ENCODE measurements around the gene INKA2.

The INKA2 gene

DNA sequence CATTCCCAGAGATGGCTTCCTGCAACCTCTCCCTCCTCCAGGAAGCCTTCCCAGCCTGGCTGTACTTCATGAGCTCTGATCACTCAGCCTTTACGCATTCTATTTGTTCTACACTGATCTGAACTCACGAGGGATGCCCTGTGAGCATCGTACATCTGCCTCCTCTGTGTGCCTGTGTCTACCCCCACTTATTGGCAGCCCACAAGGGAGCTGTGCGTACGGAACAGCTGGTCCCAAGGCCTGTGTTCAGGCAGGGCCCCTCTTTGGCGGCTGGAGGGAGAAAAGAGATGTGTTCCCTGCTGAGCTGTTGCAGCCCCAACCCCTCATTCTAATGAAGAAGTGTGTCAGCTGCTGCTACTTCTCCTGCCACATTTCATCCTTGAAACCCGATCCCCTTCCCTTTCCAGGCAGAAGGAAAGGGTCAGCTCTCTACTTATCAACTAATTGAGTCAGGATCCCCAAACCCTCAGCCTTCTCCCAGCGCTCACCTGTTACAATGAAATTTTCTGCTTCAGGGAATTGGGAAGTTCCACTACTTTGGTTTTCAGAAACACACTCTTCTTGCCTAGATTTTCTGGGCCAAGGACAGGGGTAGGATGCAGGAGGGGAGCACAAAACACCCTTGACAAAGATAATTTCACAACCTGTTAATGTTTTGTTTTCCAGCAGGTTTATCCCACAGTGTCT is 3.2 kb downstream of the INKA2 start:
- Histone ChIP-seq H3K27me3 (no peaks in the 10 kb centered on the region), H3K4me3 (no peak overlapping the region), H3K9me3 (no peaks in the 10 kb centered on the region), H3K27ac (no peak overlapping the region), H3K4me1 (peaks cover 0 to 60% (median 35%) of the 10 kb centered on the region in 4 donors), H3K36me3 (peaks cover 0 to 4% (median 0%) of the 10 kb centered on the region in 3 donors)
- intact Hi-C loops (cut with DNase I; ENCODE audit: low total_unique reads): loop anchor here (10.0 kb wide), 1 partner anchor 231 kb away; the partner anchor contains the start of genes ADORA3 and TMIGD3
- no peak for DNase-seq
- TF ChIP-seq CTCF (IDR thresholded peaks at IDR 0.05): no peak

DNA sequence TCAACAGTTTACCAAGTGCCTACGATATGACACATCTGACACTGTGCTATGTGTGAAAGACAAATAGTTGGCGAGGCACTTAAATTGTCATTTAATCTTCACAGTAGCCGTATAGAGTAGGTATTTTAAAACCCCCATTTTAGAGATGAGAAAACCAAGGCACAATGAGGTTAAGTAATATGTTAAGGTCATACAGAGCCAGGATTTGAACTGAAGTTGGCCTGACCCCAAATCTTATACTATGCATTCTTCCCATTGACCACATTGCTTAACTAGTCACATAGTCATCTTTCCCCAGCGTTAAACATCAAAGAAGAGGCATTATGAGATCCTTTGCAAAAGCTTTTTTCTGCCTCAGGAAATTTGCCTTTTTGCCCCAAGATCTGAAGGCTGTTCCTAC is 3.9 kb downstream of the INKA2 start:
- no peak overlapping the region for H3K4me3 ChIP-seq
- no peak overlapping the region for H3K27ac ChIP-seq
- TF ChIP-seq CTCF (IDR thresholded peaks at IDR 0.05): no peak
- no peak for DNase-seq
- peaks cover 0 to 63% (median 34%) of the 10 kb centered on the region in 4 donors for H3K4me1 ChIP-seq
- no peaks in the 10 kb centered on the region for H3K9me3 ChIP-seq
- H3K36me3 ChIP-seq: peaks cover 0 to 4% (median 0%) of the 10 kb centered on the region in 3 donors
- intact Hi-C loops (cut with DNase I; ENCODE audit: low total_unique reads): loop anchor here (10.0 kb wide), 1 partner anchor 231 kb away; the partner anchor contains the start of genes ADORA3 and TMIGD3
- no peaks in the 10 kb centered on the region for H3K27me3 ChIP-seq

GRCh38 chr1:111734856-111735255 is 4.3 kb downstream of the INKA2 start:
- Histone ChIP-seq H3K9me3 (no peaks in the 10 kb centered on the region), H3K4me1 (peaks cover 0 to 68% (median 34%) of the 10 kb centered on the region in 4 donors), H3K27ac (no peak overlapping the region), H3K36me3 (peaks cover 0 to 4% (median 0%) of the 10 kb centered on the region in 3 donors), H3K4me3 (no peak overlapping the region), H3K27me3 (no peaks in the 10 kb centered on the region)
- DNase-seq: no peak
- intact Hi-C loops (cut with DNase I; ENCODE audit: low total_unique reads): loop anchor here (10.0 kb wide), 1 partner anchor 230 kb away; the partner anchor contains the start of genes ADORA3 and TMIGD3
- TF ChIP-seq CTCF (IDR thresholded peaks at IDR 0.05): no peak

- peak overlapping the region in 1 of 2 donors; percentile 60 for H3K27ac ChIP-seq
- no peak for DNase-seq
- peaks cover 0 to 71% (median 36%) of the 10 kb centered on the region in 4 donors for H3K4me1 ChIP-seq
- H3K4me3 ChIP-seq: no peak overlapping the region
- intact Hi-C loops (cut with DNase I; ENCODE audit: low total_unique reads): loop anchor here (10.0 kb wide), 1 partner anchor 230 kb away; the partner anchor contains the start of genes ADORA3 and TMIGD3
- no peaks in the 10 kb centered on the region for H3K27me3 ChIP-seq
- H3K36me3 ChIP-seq: peaks cover 0 to 8% (median 0%) of the 10 kb centered on the region in 3 donors
- TF ChIP-seq CTCF (IDR thresholded peaks at IDR 0.05): no peak
- no peaks in the 10 kb centered on the region for H3K9me3 ChIP-seq
Measured at GRCh38 chr1:111734426-111734825, 4.8 kb downstream of the INKA2 start.

DNA sequence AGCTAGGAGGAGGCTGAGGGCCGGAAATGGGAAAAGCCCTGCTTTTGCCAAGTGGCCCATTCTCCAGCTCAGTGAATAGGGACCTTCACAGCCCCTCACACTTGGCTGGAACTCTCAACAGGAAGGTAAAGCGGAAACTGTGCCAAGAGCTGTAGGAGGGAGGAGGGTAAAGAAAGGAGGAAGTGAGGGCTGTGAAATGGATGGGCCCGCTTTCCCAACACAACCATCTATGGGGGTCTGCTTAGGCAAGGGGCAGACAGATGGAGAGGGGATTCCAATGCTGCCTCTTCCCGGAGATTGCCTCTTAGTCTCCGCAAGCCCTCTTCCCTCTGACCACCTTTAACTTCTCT is 5.2 kb downstream of the INKA2 start:
- no peak overlapping the region for H3K4me3 ChIP-seq
- H3K9me3 ChIP-seq: no peaks in the 10 kb centered on the region
- intact Hi-C loops (cut with DNase I; ENCODE audit: low total_unique reads): loop anchor here (10.0 kb wide), 1 partner anchor 229 kb away; the partner anchor contains the start of genes ADORA3 and TMIGD3
- peaks cover 0 to 71% (median 37%) of the 10 kb centered on the region in 4 donors for H3K4me1 ChIP-seq
- peak overlapping the region; percentile 29 to 60 for H3K27ac ChIP-seq
- no peaks in the 10 kb centered on the region for H3K27me3 ChIP-seq
- no peak for TF ChIP-seq CTCF (IDR thresholded peaks at IDR 0.05)
- H3K36me3 ChIP-seq: peaks cover 0 to 10% (median 0%) of the 10 kb centered on the region in 3 donors
- no peak for DNase-seq
